Caco-2 (cell line): Measurements from ENCODE around the gene LRPPRC. TPM values are rescaled to one million over a fixed set of nuclear protein-coding genes. Genes with fewer than 3 reads are reported as not detected.

Source experiments
- BruUV-seq: library from RNA; stranded (reverse); fragments of 400-500 nt; replicated peaks from 2 replicates; lab custom pipeline; 2021; lab: Mats Ljungman, UMichigan
- CTCF ChIA-PET: fragments of 300-600 bp; sonication (Branson Sonifier 250); formaldehyde crosslinking; loops from one replicate; lab custom pipeline; 2022; ENCODE audit warnings: antibody characterized with exemption; lab: Charles Lee
- POLR2A ChIA-PET: fragments of 300-600 bp; sonication (Branson Sonifier 250); formaldehyde crosslinking; loops from one replicate; lab custom pipeline; 2022; ENCODE audit warnings: antibody characterized with exemption; lab: Charles Lee
- DNase-seq, 2 experiments: peaks; one replicate each; pipeline versions ENCODE4 v3.0.0 to v3.0.0-alpha.2; 2020 to 2022
- H3K27me3 ChIP-seq: replicated peaks from 2 replicates; pipeline ENCODE4 v1.6.0; 2011; ENCODE audit warnings: low read length; ENCODE audit not compliant: control insufficient read depth, insufficient read depth
- H3K36me3 ChIP-seq: 2 replicates; pipeline ENCODE4 v1.5.1; 2011; ENCODE audit warnings: low read length; ENCODE audit not compliant: control insufficient read depth, insufficient read depth
- H3K4me1 ChIP-seq: fragments of 250-450 bp; sonication (Bioruptor Pico); 2 replicates; pipeline ENCODE4 v1.5.1; 2020; ENCODE audit warnings: mild to moderate bottlenecking
- H3K4me3 ChIP-seq: 2 replicates; pipeline ENCODE4 v1.5.1; 2011; ENCODE audit warnings: low read depth, mild to moderate bottlenecking, control low read depth, low read length
- H3K9me3 ChIP-seq: fragments of 250-450 bp; sonication (Bioruptor Pico); 2 replicates; pipeline ENCODE4 v1.5.1; 2020; ENCODE audit warnings: mild to moderate bottlenecking, moderate library complexity
- H3K27ac Mint-ChIP-seq: one replicate; pipeline ENCODE4 v1.8.0; 2022; ENCODE audit warnings: mixed read lengths; ENCODE audit not compliant: unreplicated experiment
- H3K27me3 Mint-ChIP-seq: one replicate; pipeline ENCODE4 v1.8.0; 2022; ENCODE audit warnings: mixed read lengths; ENCODE audit not compliant: insufficient read depth, unreplicated experiment
- H3K36me3 Mint-ChIP-seq: one replicate; pipeline ENCODE4 v1.8.0; 2022; ENCODE audit warnings: mild to moderate bottlenecking, mixed read lengths; ENCODE audit not compliant: insufficient read depth, unreplicated experiment
- H3K4me1 Mint-ChIP-seq: one replicate; pipeline ENCODE4 v1.8.0; 2022; ENCODE audit warnings: low read depth, mixed read lengths; ENCODE audit not compliant: unreplicated experiment
- H3K4me3 Mint-ChIP-seq: one replicate; pipeline ENCODE4 v1.8.0; 2022; ENCODE audit warnings: mild to moderate bottlenecking, moderate library complexity, mixed read lengths; ENCODE audit not compliant: unreplicated experiment
- H3K9me3 Mint-ChIP-seq: one replicate; pipeline ENCODE4 v1.8.0; 2022; ENCODE audit warnings: mixed read lengths; ENCODE audit not compliant: unreplicated experiment
- CTCF ChIP-seq, 2 experiments: fragments of 200-600 bp in 1 of 2; IDR thresholded peaks; 1 replicate in 1 of 2; 2 replicates in 1 of 2; pipeline versions ENCODE4 v1.5.1 to v1.8.0; 2011 to 2022; ENCODE audit warnings: antibody characterized with exemption in 1 of 2, control low read depth in 1 of 2, inconsistent platforms in 1 of 2, low read depth in 1 of 2, low read length in 1 of 2, mild to moderate bottlenecking in 1 of 2, moderate library complexity in 1 of 2; ENCODE audit not compliant: insufficient read depth in 1 of 2, severe bottlenecking in 1 of 2, unreplicated experiment in 1 of 2
- intact Hi-C: fragments of 100-400 bp; cut with micrococcal nuclease; formaldehyde crosslinking; loops from one replicate; pipeline ENCODE4 v1.10.0; 2022; ENCODE audit not compliant: unreplicated experiment
- total RNA-seq: library from RNA; stranded (reverse); gene quantifications from 2 replicates; pipeline ENCODE4 v1.2.3, GENCODE V29; 2022

Gene LRPPRC
- total RNA-seq, 1 experiment from 2014 or later: 242 TPM

GRCh38 chr2:43941966-43942365, 53.8 kb downstream of the LRPPRC start:
- Mint-ChIP-seq H3K27ac (no peak overlapping the region), H3K4me3 (no peak overlapping the region), H3K36me3 (peaks cover 98% of the 10 kb centered on the region), H3K4me1 (no peaks in the 10 kb centered on the region), H3K27me3 (no peaks in the 10 kb centered on the region), H3K9me3 (no peaks in the 10 kb centered on the region)
- ChIA-PET CTCF (no interaction called here), POLR2A (no interaction called here)
- no peaks in the 10 kb centered on the region for H3K4me1 ChIP-seq
- no TSS peak for BruUV-seq
- no peaks in the 10 kb centered on the region for H3K27me3 ChIP-seq
- H3K36me3 ChIP-seq: 0 out of 2 replicates have a peak, but pooled peaks cover 1% of the 10 kb centered on the region
- H3K9me3 ChIP-seq: no peaks in the 10 kb centered on the region
- H3K4me3 ChIP-seq: no peak overlapping the region
- intact Hi-C loops: no loop called here
- TF ChIP-seq CTCF (IDR thresholded peaks at IDR 0.05; ENCODE audit: insufficient read depth in 1 of 2, low read depth in 1 of 2, low read length in 1 of 2, severe bottlenecking in 1 of 2, unreplicated experiment in 1 of 2): no peak
- DNase-seq: no peak

- intact Hi-C loops: no loop called here
- ChIA-PET CTCF (no interaction called here), POLR2A (no interaction called here)
- no peak for TF ChIP-seq CTCF (IDR thresholded peaks at IDR 0.05; ENCODE audit: insufficient read depth in 1 of 2, low read depth in 1 of 2, low read length in 1 of 2, severe bottlenecking in 1 of 2, unreplicated experiment in 1 of 2)
- Mint-ChIP-seq H3K9me3 (no peaks in the 10 kb centered on the region), H3K27me3 (no peaks in the 10 kb centered on the region), H3K27ac (no peak overlapping the region), H3K4me3 (no peak overlapping the region), H3K36me3 (peaks cover 96% of the 10 kb centered on the region), H3K4me1 (no peaks in the 10 kb centered on the region)
- Histone ChIP-seq H3K36me3 (0 out of 2 replicates have a peak, but pooled peaks cover 1% of the 10 kb centered on the region), H3K9me3 (no peaks in the 10 kb centered on the region), H3K4me1 (no peaks in the 10 kb centered on the region), H3K27me3 (no peaks in the 10 kb centered on the region), H3K4me3 (no peak overlapping the region)
- no peak for DNase-seq
- BruUV-seq: no TSS peak
Measured at GRCh38 chr2:43941359-43941758, 54.4 kb downstream of the LRPPRC start.

- DNase-seq: no peak
- CTCF ChIA-PET: no interaction called here
- POLR2A ChIA-PET: no interaction called here
- H3K27me3 Mint-ChIP-seq: no peaks in the 10 kb centered on the region
- Histone ChIP-seq H3K4me3 (no peak overlapping the region), H3K4me1 (no peaks in the 10 kb centered on the region), H3K36me3 (0 out of 2 replicates have a peak, but pooled peaks cover 1% of the 10 kb centered on the region), H3K27me3 (no peaks in the 10 kb centered on the region), H3K9me3 (no peaks in the 10 kb centered on the region)
- H3K4me3 Mint-ChIP-seq: no peak overlapping the region
- peaks cover 83% of the 10 kb centered on the region for H3K36me3 Mint-ChIP-seq
- BruUV-seq: no TSS peak
- no peaks in the 10 kb centered on the region for H3K4me1 Mint-ChIP-seq
- H3K9me3 Mint-ChIP-seq: no peaks in the 10 kb centered on the region
- intact Hi-C loops: no loop called here
- no peak for TF ChIP-seq CTCF (IDR thresholded peaks at IDR 0.05; ENCODE audit: insufficient read depth in 1 of 2, low read depth in 1 of 2, low read length in 1 of 2, severe bottlenecking in 1 of 2, unreplicated experiment in 1 of 2)
- H3K27ac Mint-ChIP-seq: no peak overlapping the region
Measured at GRCh38 chr2:43939695-43940256, 56.0 kb downstream of the LRPPRC start.
